ENCODE data around the gene AKAP13.
"Not testable (repeated sequence)": the region's sequence is repeated elsewhere in the genome, so short reads cannot be mapped to it uniquely, and the experiment has no call there.

The AKAP13 gene, protein sequence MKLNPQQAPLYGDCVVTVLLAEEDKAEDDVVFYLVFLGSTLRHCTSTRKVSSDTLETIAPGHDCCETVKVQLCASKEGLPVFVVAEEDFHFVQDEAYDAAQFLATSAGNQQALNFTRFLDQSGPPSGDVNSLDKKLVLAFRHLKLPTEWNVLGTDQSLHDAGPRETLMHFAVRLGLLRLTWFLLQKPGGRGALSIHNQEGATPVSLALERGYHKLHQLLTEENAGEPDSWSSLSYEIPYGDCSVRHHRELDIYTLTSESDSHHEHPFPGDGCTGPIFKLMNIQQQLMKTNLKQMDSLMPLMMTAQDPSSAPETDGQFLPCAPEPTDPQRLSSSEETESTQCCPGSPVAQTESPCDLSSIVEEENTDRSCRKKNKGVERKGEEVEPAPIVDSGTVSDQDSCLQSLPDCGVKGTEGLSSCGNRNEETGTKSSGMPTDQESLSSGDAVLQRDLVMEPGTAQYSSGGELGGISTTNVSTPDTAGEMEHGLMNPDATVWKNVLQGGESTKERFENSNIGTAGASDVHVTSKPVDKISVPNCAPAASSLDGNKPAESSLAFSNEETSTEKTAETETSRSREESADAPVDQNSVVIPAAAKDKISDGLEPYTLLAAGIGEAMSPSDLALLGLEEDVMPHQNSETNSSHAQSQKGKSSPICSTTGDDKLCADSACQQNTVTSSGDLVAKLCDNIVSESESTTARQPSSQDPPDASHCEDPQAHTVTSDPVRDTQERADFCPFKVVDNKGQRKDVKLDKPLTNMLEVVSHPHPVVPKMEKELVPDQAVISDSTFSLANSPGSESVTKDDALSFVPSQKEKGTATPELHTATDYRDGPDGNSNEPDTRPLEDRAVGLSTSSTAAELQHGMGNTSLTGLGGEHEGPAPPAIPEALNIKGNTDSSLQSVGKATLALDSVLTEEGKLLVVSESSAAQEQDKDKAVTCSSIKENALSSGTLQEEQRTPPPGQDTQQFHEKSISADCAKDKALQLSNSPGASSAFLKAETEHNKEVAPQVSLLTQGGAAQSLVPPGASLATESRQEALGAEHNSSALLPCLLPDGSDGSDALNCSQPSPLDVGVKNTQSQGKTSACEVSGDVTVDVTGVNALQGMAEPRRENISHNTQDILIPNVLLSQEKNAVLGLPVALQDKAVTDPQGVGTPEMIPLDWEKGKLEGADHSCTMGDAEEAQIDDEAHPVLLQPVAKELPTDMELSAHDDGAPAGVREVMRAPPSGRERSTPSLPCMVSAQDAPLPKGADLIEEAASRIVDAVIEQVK (N-terminal part only)

DNA sequence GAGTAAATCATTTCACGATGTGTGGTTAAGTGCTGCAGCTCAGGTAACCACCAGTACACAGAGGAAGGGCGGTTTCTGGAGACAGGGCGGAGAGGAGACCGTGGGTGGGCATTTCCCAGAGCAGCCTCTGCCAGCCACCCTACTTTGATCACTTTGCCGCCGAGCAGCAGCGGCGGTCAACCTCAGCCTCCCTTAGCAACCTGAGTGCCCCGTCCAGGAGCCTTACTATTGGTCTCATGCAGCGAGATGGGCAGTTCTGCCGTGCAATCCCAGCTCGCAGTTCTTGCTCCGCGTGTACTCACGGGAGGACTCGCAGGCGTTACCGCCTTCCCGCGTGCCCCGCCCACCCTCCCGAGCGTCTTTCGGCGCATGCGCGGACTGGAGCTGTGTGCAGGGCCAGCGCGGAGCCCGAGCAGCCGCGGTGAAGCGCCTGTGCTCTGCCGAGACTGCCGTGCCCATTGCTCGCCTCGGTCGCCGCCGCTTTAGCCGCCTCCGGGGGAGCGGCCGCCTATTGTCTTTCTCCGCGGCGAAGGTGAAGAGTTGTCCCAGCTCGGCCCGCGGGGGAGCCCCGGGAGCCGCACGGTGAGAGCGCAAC, at the start of gene AKAP13:
Gene AKAP13 (plus strand): TSS at position 387 of the 595 bp plus-strand sequence. CDS start 105,118 bp downstream, outside the sequence.
- DNase-seq, result peak; percentile 88

DNA sequence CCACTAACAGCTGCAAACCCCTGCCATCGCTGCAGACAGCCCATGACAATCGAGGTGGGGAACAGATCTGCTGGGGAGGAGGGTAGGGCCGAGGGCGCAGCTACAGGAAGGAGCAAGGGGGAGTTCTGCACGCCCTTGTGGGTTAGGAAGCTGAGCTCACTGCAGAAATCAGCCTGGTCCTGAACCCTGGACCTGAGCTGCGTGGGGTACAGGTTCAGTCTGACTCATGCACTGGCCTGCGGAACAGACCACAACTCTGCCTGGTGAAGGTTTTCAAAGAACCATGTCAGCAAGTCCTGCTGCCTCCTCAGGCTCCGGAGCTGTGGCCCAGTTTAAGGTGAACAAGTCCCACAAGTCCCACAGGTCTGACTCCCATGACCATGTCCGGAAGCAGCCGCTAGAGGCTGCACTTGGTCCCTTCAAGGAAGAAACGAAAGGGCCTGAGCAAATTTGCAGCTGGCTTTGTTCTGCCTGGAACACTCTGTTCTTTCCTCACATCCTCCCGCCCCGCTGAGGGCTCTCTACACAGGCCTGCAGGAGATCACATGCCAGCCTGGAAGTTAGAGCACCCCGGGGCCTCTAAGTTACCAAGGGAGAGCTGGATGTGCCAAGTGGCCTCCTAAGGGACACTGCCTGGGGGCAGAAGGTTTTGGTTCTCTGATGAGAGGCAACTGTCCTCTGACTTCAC, 49.4 kb upstream of the AKAP13 start:
- no peak for DNase-seq

DNA sequence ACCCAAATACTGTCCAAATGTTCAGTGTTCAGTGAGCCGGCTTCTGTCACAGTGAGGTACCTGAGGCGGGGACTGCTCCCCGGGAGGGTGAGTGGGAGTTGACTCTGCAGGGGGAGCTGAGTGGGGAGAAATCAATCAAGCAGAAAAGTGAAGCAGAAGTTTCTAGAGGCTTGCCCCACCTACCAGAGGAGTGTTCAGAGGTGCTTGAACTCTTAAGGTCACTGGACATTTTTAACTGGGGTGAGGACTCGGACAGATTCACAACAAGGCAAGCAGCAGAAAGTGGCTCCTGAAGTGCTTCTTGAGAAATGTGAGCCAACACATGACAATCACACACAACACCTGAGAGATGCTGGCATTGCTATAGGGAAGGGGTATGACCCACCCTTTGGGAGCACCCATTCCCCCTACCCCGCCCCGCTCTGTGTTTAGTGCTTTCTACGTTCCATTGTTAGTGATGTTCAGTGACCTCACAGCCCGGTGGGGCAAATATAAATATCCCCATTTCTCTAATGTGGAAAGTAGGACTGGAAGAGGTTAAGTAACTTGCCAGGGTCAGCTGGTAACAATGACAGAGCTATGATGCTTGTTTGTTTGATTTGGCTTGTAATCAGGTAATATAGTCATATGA, 48.6 kb upstream of the AKAP13 start:
- no peak for DNase-seq

DNA sequence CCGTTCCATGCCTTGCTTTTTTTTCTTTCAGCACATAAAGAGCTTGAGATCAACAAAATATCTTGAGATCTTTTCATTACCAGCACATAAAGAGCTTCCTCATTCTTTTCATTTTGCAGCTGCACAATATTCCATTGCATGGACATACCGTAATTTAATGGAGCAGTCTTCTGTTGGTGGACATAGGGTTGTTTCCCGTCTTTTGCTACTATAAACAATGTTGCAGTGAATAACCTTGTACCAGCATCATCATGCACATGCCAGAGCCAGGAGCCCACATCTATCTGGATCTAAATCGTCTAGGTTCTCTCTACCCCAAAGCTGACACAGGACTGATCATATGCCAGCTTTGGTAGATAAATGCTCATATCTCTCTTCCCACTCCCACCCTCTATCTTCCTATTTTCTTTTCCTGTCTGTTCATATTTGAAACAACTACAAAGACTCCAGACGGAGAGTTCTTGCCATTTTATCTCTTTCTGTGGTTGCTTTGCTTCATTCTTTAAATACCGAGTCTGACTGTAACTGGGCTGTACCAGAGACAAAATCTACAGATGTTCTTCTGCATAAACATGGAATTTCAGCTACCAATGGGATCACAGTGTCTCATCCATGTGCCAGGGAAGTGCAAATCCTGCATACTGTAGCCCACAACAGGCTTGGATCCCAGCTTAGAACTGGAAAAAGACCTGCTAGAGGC, 47.1 kb upstream of the AKAP13 start:
- no peak for DNase-seq

DNA sequence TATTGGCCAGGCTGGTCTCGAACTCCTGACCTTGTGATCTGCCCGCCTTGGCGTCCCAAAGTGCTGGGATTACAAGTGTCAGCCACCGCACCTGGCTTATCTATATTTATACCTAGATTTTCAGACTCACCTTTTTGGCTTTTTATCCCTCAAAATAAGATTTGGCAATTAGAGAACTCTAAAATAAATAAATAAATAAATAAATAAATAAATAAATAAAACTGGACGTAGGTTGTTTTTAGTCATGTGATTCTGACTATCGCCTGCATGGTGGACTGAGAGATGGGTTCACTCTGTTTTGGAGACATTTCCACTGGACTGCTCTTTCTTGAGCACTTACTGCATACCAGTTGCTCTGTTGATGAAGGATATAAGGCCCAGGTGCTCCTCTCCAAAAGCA, 46.2 kb upstream of the AKAP13 start:
- DNase-seq, result no peak

DNA sequence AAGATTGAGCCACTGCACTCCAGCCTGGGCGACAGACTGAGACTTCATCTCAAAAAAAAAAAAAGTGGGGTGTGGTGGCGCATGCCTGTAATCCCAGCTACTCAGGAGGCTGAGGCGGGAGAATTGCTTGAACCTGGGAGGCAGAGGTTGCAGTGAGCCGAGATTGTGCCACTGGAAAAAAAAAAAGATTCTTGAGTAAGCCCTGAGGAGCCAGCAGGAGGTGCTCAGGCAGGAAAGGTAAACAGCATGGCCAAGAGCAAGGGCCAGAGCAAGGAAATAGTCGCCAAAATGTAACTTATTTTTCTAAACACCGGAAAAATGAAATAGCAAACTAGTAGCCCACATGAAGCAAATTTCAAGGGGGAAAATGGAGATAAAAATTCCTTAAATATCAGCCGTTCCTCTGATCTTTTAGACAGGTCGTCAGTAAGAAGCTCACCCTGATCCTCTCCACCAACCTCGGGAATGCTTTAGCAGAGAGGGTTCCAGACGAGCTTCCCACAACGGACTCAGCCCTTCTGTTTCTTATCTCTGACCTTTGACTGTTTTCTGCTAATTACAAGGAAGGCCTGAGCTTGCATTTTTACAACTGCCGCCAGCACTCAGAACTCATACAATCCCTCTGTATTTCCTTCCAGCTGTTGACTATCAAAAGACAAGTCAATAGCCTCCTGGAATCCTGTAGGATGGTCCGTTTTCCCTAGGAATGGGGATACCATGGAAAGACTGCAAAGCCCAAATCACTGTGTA, 45.0 kb upstream of the AKAP13 start:
- DNase-seq, result no peak

DNA sequence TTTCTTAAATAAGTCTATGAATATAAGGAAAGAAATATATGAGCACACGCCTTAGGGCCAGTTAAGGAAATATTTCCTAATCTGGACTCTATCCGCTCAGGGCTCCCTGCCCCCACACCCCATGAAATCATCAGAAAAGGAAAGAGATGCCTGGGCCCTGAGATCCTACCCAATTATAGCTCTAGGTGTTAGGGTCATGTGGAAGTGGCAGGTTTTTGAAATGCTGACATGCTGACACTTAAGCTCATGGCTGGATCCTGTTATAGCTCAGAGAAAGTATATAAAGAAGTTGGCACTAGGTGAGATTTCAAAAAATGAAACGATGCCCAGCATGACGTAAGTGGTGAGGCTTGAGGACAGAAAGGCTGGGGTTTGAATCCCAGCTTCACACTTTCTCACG, 43.5 kb upstream of the AKAP13 start:
- DNase-seq, result no peak

DNA sequence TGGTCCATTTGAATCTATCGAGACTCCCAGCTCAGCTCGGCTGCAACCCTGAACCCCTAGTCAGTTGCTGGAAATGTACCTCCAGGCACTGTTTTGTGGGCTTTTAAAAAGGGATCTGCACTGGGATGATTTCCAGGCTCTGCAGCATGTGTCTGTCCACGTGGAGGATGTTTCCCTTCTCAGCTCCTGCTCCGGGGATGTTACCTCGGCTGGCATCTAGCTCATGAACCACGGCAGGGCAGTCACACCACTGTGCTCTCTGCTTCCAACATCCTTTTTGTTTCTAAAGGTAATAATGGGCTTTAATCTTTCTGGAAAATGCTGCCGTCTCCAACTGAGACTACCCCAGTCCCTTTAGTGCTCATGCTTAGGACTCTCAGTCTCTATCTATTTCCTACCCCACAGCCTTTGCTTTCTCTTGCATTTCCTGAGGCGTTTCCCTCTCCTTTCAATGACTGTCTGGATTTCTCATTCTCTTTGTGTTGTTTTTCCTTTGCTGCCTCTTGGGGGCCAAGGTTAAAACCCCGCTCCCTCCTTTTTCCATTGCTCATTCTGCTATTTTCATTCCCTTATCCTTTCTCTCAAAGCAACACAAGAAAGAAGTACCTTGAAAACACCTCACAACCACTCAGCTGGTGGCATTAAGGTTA, 42.9 kb upstream of the AKAP13 start:
- DNase-seq, result no peak

DNA sequence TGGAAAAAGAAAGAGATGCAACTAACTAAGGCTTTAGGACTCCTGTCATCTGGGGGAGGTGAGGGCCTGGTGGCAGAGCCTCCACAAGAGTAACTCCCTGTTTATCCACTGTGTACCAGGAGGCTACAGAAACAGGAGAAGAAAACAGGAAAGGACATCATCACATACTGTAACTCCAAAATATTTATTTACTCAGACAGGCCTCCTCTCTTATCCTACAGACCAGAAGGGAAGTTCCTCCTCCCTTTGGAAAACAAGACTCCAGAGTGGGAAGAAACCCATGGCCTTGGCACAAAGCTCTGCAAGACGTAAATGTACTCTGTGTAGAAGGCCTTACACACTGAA, 40.1 kb upstream of the AKAP13 start:
- no peak for DNase-seq

DNA sequence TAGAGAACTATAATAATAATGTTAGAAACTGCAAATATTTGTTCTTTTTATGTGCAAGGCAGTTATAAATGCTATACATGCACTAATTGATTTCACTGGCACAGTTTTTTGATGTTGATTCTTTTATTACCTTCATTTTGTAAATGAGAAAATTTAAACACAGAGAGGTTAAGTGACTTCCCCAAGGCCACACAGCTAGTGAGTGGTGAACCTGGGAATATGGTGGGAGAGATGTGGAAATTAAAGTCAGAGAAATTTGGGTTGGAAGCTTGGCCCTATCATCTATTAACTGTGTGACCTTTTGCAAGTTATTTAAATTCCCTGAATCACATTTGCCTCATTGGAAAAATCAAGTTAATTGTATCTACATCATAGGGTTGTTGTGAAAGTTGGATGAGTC, 39.6 kb upstream of the AKAP13 start:
- DNase-seq, result no peak

DNA sequence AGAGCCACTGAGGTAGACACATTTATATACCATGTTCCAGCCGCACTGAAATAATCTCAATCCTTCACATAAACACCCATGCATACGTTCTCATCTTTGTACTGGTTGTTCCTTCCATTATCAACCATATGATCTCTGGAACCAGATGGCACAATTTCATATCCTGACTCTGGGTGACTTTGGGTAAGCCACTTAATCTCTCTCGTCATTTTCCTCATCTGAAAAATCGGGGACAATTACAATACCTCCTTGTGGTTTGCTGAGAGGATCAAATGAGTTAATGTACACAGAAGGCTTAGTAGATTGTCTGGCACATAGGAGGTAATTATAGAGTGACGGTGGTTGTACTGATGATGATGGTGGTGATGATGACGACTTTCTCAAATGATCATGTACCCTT, 38.2 kb upstream of the AKAP13 start:
- not testable (repeated sequence) for DNase-seq

DNA sequence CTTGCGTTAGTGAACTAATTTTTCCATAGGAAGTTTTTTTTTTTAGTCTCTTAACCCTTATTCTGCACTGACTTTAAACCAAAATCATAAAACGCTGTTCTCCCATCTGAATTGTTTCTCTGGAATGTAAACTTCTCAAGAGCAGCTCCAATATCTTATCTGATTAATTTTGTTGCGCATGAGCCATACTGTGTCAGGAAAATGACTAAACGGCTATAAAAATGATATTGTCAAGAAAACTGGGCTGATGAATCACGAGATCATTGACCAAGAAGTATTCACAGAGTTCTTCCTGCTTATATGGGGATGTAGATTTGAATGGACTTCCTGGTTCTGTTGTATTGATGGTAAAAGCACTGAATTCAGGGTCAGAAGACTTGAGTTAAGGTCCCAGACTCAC, 37.0 kb upstream of the AKAP13 start:
- not testable (repeated sequence) for DNase-seq

DNA sequence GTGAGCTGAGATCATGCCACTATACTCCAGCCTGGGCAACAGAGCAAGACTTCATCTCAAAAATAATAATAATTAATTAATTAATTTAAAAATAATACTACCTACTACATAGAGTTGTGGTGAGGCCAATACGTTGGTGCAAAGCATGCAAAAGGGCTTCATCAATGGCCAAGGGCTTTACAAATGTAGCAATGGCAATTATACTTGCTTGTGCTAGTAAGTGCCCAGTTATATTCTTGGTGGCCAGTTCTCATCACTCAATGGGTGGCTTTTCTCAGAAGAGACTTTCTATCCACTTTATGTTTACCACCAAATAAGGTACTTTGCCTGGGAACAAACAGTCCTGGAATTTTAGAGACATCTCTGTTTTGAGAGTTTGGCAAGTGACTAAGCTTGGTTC, 36.2 kb upstream of the AKAP13 start:
- DNase-seq, result not testable (repeated sequence)

DNA sequence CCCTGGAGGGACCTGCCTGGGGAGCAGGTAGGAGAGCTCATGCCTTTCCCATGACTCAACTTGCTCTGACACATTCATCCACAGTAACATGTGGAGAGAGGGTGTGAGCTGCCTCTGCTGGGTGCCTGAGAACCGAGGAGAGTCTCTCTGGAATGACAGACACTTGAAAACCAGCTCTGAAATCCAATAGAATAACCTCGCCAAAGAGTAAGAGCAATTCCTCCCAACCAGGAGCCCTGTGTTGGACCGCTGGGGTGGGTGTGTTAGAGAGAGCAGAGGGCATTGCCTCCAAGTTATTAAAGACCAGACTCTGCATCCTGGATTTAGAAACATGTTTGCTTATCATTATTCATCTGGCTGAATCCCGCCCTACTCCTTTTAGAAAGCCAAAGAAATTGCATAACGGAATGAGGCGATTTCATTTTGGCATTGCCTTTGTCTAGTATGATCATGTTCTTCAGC, 35.7 kb upstream of the AKAP13 start:
- not testable (repeated sequence) for DNase-seq

DNA sequence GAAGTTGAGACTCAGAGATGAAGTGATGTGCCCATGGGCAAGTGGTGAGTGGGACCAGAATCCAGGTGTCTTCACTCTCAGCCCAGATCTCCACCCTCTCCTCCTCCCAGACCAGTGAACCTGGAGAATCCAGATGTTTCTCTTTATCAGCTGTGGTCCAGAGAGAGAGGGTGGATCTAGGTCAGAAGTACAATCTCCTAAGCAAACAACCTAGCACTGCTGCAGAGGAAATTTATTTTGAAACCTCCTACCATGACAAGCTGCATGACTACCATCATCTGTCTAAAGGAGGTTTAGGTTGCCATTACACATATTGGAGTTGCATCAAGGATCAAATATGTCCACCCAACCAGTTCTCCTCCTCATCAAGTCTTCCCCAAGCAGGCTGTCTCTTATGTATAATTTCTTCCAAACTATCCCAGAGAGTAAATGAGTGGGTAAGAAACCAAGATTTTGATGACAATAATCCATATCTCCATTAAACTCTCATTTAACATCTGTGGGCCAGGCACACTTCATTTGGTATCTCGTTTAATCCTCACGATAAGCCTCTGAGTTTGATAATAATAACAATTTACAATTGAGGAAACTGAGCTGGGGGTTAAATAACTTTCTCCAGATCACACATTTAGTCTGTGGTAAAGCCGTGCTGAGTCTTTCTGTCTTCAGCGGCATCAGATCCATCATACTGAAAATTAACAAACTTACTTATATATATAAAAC, 35.0 kb upstream of the AKAP13 start:
- not testable (repeated sequence) for DNase-seq

DNA sequence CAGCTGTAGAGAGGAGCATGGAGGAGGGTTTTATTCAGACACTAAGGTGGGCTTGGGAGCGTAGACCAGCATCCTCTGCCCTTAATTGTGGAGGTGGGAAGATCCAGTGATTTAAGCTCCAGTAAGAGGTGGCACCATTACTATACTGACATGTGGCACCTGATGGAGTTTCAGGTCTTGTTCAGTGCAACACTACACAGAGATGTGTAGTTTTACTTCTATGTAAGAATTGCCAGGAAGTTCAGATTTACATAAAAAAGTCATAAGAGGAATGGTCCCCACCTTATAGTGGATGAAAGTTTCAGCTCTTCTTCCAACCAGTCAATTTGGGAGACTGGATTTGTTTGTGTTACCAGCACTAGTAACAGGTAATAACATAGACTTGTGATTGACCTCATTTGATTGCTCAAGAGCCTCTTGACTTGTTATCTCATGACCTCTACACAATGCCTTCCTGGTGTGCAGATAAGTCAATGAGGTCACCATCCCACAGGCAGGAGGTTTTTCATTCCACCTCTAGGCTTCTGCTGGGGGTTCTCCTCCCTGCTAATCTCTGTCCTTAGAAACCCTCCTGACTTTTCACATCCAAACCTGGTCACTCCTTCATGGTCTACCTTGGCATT, 33.8 kb upstream of the AKAP13 start:
- DNase-seq, result not testable (repeated sequence)

DNA sequence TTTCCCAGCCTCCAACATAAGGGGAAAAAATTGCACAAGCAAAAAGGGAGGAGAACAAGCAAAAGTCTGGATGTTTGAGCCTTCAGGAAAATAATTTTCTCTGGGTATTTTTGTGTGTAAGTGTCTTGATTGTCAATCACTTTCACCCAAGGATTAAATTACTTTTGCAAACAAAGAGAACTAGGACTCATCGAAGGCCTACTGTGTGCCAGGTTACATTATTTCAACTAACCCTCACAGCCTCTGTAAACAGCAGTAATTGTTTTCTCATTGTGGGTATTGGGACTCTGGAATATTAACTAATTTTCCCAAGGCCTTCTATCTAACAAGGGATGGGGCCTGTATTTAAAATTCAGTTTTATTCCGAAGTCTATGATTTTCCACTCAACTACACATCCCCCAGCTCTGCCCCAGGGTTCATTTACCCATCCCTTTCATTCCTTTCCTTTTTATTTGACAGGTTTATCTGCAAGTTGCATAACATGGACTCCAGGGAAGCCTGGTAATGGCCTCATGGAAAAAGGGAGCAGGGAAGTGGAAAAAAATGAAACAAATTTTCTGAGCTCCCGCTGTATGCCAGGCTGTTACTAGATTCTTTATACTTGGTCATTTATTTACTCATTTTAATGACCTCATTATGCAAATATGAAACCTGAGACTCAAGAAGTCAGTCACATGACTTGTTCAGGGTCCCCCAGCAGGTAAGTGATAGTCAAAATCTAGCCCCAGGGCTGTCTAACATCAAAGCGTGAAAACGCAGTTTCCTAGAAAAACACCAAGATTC, 32.9 kb upstream of the AKAP13 start:
- DNase-seq, result not testable (repeated sequence)

Data from NCI-H1105 (cell line).